Hematopoietic multipotent progenitor cell treated with erythropoietin and hydrocortisone succinate and interleukin-3 and kit ligand, for 17 days (in vitro differentiated cells): ENCODE data around the gene HEXA.
"Not testable (repeated sequence)": the region's sequence is repeated elsewhere in the genome, so short reads cannot be mapped to it uniquely, and the experiment has no call there.

ENCODE experiments used
- DNase-seq: peaks from one replicate; pipeline ENCODE4 v3.0.0-alpha.2; 2015; ENCODE audit warnings: low spot score

Gene HEXA

DNA sequence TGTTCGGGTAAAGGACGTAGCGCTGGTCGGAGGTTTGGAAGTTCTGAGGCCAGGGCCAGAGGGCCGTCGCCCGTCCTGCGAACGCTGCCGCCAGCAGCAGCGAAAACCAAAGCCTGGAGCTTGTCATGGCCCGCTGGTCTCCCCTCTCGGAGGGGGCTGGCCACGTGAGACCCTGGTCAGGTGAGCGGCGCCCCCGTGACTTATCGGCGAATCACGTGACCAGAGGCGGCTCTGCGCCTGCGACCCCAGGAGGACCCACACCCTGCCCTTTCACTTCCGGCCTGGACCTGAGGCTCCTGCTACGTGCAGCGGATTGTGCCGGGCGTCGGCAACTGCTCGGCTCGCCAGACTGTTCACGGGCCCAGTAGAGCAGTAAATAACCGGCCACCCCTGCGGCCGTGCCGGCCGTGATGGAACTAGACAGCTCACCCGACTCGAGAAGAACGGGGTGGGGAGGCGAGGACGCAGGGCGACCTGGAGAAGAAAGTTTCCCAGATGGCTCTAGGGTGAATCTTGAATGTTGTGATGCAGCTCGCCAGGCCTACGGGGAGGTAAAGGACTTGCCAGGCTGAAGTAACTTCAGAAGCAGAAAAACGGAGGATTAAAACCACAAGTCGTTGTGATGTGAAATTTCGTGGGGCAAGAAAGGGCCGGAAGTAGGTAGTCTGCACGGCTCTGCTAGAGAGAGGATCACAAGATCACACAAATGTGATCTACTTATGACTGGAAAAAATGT, at the start of gene HEXA:
Gene HEXA, minus strand, starts transcription at position 169 of the 736 bp plus-strand sequence. Its CDS starts 42 bp downstream, at position 127.
- DNase-seq = peak; percentile 64

DNA sequence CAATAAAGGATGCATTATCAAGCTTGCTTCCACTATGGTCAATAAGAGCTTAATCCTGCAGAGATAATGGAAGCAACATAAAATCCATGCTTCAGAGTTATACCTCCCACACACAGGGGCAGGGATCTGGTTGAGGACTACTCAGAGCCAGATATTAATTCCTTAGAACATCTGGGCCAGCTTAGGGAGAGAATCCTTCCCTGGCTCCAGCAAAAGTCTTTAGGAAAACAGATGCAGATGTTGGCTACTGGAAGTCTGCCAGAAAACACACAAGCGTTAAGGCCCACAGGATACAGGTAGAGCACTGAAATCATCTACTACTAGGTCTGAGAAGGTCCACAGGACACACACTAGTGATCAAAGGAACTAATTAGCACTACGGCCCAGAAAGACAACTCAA, 47.4 kb upstream of the HEXA start:
- DNase-seq = no peak

DNA sequence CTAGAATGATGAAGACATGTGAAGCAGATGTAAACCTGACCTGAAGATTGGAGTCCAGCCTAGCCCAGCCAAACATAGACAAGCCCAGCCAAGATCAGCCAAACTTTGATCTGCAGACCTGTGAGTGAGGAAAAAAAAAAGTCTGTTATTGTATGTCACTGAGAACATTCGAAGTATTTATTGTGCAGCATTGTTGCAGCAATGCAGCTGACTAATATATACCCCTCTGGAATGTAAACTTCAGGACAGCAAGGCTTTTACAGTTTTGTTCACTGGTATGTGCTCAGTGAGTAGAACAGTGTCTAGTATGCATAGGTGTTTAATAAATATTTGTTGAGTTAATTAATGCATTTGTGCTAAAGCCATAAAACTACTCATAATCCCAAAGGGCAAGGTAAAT, 45.7 kb upstream of the HEXA start:
- no peak for DNase-seq

DNA sequence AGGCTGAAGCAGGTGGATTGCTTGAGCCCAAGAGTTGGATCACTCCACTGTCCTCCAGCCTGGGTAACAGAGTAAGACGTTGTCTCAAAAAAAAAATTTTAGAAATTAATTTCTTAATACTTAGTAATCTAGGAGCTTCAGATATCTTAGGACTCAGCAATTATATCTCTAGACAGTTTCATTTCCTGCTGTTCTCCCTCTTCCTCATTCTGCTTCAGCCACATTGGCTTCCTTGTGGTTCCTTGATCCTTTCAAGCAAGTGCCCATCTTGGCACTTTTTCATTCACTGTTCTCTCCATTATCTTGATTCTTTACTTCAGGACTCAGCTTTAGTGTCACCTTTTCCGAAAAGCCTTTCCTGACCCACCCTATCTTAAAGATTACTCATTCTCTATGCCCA, 44.8 kb upstream of the HEXA start:
- no peak for DNase-seq

DNA sequence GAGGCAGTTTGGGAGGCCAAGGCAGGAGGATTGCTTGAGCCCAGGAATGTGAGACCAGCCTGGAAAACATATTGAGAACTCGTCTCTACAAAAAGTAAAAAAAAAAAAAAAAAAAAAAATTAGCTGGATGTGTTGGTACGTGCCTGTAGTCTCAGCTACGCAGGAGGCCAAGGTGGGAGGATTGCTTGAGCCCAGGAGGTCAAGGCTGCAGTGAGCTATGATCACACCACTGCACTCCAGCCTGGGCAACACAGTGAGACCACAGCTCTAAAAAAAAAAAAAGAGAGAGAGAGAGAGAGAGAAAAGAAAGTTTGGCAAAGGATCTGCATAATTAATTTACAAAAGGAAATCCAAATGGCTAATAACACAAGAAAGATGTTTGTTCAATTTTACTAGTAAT, 44.0 kb upstream of the HEXA start:
- DNase-seq = not testable (repeated sequence)

DNA sequence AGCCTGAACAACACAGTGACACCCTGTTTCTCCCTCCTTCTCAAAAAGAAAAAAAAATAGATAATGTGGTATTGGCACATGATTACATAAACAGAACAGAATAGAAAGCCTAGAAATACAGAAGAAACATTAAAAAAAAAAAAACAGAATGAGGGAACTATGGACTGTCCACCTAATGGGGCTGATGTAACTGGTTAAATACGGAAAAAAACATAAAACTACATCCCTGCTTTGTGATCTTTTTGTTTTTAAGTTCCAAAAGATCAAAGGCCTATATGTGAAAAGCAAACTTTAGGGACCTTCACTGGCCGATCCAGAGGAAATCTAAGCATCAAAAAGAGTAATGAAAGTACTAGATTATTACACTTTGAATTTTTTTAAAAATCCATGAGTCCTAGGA, 39.5 kb upstream of the HEXA start:
- DNase-seq = no peak

DNA sequence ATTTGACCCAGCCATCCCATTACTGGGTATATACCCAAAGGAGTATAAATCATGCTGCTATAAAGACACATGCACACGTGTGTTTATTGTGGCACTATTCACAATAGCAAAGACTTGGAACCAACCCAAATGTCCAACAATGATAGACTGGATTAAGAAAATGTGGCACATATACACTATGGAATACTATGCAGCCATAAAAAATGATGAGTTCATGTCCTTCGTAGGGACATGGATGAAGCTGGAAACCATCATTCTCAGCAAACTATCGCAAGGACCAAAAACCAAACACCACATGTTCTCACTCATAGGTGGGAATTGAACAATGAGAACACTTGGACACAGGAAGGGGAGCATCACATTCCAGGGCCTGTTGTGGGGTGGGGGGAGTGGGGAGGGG, 37.5 kb upstream of the HEXA start:
- not testable (repeated sequence) for DNase-seq

DNA sequence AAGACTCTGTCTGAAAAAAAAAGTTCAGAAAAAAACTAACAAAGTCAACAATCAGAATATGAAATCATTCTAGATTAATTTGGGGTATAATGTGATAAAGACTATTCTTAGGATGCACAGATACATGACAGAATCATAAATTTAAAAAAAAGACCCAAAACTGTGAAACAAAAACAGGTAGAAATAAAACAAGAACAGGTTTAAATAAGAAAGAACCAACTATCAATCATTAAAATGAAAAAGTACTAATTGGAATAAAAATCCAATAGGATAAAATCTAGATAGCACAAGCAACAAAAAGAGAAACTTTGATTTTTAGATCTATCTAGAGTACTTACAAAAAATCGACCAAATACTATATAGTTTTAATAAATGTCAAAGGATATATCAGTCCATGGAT, 35.7 kb upstream of the HEXA start:
- no peak for DNase-seq

DNA sequence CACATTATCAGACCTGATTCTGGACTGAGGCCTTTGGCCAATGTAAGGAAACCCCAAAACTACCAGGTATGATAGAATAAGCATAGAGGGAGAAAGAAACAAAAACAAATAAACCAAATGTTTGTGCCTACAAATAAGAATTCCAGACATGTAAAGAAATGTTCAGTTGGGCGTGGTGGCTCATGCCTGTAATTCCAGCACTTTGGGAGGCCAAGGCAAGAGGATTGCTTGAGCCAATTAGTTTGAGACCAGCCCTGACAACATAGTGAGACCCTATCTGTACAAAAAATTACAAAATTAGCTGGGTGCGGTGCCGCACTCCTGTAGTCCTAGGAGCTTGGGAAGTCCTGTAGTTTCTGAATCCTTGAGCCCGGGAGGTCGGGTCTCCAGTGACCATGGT, 35.3 kb upstream of the HEXA start:
- DNase-seq = no peak

DNA sequence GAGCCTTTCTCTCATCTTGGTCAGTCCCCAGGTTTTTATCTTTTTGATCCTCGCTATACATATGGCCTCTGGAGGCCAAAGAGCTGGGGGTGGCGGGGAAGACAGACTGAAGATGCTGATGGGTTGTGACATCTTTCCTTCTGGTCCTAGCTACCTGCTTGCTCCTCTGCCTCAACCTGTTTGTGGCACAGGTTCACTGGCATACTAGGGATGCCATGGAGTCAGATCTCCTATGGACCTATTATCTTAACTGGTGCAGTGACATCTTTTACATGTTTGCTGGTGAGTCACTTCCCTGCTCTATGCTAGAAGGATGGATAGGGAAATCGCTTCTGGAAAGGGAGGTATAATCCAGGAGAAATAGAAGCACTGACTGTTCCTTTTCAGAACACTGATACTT, 31.1 kb upstream of the HEXA start:
- DNase-seq = no peak

DNA sequence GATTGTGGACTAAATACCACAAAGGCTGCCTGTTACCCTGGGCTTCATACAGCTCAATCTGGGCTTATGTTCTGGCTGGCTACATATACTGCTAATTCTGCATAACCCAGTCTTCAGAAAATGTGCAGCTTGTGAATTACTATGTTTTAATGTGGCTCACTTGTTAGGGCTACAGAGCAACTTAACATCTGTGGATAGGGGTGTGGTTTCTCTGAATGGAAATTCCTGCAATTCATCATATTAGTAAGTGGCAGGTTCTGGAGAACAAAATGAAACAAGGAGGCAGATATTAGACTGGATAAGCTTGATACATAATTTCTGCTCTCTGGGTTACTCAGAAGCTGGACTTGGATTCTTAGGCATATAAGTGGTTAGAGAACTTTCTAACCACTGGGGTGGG, 29.0 kb upstream of the HEXA start:
- DNase-seq = no peak

DNA sequence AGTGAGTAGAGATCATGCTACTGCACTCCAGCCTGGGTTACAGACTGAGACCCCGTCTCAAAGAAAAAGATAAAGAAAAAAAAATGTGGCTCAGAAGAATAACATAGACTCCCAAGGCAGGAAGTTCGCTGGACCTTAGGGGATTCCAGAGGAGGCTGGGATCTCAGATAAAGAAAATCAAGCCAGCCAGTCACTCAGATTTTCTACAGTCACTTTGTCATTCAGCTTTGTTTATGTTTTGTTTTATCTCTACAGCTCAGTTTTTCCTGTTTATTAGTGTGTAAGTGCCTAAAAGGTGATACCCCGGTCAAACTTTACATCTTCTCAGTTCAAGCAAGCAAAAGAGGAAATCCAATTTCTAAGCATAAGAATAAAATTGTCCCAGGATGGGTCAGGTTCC, 28.5 kb upstream of the HEXA start:
- no peak for DNase-seq

DNA sequence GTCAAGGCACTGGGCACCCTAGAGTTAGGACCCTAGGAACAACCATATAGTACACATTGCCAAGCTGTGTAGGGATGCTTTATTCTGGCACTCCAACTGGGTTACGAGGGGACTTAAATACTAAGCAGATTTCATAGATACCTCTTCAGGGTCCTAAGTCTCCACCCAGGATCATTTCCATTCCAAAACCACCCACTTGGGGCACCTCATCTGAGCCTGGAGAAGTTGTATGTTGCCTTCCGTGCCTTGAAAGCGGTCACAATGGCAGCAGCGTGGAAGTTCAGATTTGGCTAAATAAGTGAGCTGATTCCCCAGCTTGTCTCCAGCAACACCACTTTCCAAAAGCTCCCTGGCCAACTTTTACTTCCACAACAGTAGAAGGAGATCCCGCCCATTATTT, 26.9 kb upstream of the HEXA start:
- DNase-seq = no peak

DNA sequence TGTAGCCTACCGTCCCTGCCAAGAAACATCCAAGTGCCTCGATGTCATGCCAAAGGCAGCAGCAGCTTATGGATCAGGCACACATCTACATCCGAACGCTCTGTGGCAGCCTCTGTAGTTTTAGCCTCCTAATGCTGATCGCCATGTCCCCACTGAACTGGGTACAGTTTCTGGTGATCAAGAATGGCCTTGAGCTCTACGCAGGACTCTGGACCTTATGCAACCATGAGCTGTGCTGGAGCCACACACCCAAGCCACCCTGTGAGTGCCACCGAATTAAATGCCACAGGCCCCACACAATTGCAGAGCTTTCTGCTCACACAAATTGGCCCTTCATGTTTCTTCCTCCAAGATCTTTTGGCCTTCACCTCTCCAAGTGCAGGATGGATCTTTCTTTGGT, 22.8 kb upstream of the HEXA start:
- no peak for DNase-seq

DNA sequence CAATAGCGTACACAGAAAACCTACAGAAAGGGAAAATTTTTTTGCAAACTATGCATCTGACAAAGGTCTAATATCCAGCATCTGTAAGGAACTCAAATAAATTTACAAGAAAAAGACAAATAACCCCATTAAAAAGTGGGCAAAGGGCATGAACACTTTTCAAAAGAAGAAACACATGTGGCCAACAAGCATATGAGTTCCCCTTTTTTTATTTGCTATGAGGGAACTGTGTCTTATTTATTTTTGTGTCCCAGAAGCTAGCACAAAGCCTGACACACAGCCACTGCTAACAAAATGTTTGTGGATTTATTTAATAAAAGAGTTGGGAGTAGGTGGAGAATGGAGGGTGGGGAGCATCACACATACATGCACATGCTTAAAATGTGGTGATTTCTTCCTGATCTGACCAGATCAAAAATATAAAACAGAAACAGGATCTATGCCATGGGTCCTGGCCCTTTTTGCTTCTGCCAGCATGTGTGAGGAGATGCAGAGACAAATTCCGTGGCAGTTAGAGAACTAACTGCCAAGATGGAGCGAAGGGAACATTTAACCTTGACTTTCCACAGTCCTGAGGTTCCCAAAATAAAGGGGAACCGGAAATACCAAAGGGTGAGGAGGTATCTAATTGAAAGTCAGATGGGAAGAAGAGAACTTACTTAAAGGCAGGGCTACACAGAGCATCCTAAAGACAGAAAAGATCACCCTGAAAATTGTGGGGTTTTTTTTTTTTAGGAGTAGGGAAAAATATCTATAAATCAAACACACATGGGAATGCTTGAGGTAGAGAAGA, 22.2 kb upstream of the HEXA start, which contains the start of gene TMEM202:
Gene TMEM202, plus strand, starts transcription at position 510 of the 793 bp plus-strand sequence. Its CDS starts 22 bp downstream, at position 532.
- no peak for DNase-seq

DNA sequence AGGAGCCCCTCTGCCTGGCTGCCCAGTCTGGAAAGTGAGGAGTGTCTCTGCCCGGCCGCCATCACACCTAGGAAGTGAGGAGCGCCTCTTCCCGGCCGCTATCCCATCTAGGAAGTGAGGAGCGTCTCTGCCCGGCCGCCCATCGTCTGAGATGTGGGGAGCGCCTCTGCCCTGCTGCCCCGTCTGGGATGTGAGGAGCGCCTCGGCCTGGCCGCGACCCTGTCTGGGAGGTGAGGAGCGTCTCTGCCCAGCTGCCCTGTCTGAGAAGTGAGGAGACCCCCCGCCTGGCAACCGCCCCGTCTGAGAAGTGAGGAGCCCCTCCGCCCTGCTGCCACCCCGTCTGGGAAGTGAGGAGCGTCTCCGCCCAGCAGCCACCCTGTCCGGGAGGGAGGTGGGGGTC, 20.5 kb upstream of the HEXA start:
- DNase-seq = not testable (repeated sequence)

DNA sequence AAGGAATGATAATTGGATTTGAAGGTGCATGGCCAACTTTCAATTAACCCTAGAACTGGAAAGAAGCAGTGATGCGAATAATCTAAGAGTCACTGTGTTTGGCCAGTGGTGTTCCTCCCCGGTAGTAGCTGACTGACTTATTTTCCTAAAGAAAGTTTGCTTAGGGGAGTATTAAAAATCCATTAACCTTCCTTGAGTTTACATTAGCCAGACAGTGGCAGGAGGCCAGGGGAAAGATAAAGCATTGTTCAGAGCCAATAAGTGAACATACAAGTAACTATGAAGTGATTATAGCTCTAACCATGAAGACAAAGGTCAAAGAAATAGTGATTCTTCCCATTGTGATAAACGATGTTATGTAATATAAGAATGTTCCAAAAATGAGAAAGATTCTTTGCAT, 13.4 kb upstream of the HEXA start:
- DNase-seq = no peak

DNA sequence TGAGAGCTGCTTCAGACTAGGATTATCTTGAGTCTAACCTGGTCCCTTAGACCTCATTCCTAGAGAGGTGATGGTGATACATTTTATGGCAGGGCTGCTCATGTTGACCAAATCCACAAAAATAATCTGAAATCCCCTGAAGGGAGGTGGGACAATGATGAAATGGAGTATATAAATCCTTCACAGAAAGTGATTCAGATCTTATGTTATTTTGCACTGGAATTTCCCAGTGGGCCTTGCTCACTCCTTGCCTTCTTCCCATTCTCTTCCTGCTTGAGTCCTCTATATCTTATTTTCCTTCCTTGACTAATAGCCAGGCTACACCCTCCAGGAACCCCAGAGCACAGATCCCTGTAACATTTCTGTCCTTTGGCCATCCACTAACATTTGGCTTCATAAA, 11.9 kb upstream of the HEXA start:
- no peak for DNase-seq

DNA sequence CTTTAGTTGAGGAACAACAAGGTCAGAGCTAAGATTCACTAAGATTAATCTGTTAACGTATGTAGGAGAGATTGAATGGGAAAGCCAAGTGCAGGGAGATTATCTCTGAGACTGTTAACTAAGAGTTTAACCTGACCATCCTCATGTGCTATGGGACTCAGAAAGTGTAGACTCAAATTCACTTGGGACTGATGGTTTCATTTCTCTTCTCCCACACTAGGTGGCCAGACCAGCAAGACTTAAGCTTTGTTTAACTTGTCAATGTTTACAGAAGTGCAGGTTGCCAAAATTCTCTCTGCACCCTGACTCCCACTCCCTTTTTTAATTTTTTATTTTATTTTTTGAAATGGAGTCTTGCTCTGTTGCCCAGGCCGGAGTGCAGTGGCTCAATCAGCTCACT, 6.3 kb upstream of the HEXA start:
- no peak for DNase-seq

DNA sequence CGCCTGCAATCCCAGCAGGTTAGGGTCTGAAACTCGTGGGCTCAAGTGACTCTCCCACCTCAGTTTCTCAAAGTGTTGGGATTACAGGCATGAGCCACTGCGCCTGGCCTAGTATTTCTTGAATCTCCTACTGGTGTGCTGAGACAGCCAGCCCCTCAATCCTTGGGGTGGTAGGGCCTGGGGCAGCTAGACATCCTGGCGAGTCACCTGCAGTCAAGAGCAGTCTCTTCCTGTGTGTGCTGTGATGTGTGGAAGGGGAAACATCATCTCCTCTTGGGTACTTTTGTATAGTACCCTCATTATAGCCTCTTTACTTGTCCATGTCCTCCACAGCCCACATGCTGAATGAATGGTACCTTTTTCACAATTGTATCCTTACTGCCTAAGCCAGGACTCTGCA, 4.9 kb upstream of the HEXA start:
- no peak for DNase-seq

DNA sequence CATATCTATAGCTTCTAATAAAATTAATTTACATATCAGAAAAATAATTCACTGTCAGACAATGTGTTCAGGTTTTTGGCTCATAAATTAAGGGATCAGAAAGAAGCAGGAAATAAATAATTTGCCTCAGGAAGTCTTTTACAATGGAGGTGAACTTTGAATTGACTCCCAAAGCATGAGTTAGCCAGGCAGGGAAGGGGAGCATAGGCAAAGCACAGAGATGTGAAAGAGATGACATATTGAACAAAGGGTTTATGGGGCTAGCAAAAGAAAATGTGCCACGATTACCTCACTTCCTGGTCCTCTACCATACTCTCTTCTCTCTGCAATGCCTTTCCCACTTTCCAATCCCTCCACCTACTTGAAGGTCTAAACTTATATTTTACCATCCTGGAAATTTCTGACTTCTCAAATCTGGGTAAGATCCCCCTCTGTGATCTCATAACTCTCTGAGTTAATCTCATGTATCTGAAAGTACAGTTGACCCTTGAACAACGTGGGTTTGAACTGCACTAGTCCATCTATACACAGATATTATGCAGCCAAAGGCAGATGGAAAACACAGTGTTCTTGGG, 4.1 kb upstream of the HEXA start:
- no peak for DNase-seq

DNA sequence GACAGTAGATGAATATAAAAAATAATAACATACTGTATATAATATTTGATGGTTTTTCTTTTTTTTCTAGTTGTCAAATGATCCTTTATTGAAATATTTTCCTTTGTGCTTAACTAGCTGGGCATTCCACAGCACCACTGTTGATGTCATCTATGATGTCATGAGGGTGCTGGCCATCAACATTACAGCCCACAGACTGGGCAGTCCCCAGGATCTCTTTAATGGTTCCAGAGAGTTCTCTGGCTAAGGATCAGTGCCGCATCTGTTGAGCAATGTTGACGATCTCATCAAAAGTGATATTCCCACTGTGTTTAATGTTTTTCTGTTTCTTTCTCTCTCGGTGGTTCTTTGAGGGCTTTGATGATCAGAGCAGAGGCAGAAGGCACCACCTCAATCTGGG, 3.3 kb upstream of the HEXA start:
- not testable (repeated sequence) for DNase-seq

DNA sequence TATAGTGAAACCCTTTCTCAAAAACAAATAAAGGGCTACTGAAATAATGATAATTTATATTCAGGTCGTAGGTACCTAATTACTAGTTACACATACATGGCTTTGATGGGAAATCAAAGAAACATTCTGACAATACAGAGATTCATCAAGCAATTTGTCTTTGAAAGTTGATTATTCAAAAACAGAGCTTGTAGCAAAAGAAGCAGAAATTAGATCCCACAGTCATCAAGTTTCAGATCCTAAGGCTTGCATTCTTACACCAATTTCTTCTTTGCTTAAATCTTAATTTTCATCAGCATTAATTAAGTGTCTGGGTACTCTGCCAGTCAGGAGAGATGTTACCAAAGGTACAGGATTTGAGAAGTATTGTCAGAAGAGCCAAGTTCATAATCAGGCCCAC, 1.5 kb upstream of the HEXA start:
- DNase-seq = no peak
